AG08396 (cell line): ENCODE results near the gene METAP1D.
"Not testable (repeated sequence)": the region's sequence is repeated elsewhere in the genome, so short reads cannot be mapped to it uniquely, and the experiment has no call there.

Experiments used
- DNase-seq: peaks from one replicate; pipeline ENCODE4 v3.0.0; 2012; ENCODE audit warnings: low spot score, mixed read lengths

Gene METAP1D

GRCh38 chr2:172048508-172049503 lies 49.1 kb downstream of the METAP1D start:
- DNase-seq, result no peak

GRCh38 chr2:172049567-172050120 lies 49.9 kb downstream of the METAP1D start:
- DNase-seq, result no peak

- DNase-seq, result no peak
Measured at GRCh38 chr2:172050479-172051125, 50.8 kb downstream of the METAP1D start.

GRCh38 chr2:172052000-172052983 lies 52.5 kb downstream of the METAP1D start:
- no peak for DNase-seq

GRCh38 chr2:172053486-172053885 lies 53.7 kb downstream of the METAP1D start:
- no peak for DNase-seq

GRCh38 chr2:172056293-172056692 lies 56.5 kb downstream of the METAP1D start:
- DNase-seq, result no peak

GRCh38 chr2:172058660-172059059 lies 58.9 kb downstream of the METAP1D start:
- DNase-seq, result no peak

GRCh38 chr2:172060118-172060517 lies 60.4 kb downstream of the METAP1D start:
- DNase-seq, result not testable (repeated sequence)

- DNase-seq, result no peak
Measured at GRCh38 chr2:172062402-172063004, 62.8 kb downstream of the METAP1D start.

- DNase-seq, result no peak
Measured at GRCh38 chr2:172063446-172063845, 63.7 kb downstream of the METAP1D start.

GRCh38 chr2:172065111-172065510 lies 65.4 kb downstream of the METAP1D start:
- DNase-seq, result no peak

GRCh38 chr2:172066394-172066886 lies 66.7 kb downstream of the METAP1D start:
- no peak for DNase-seq

GRCh38 chr2:172067905-172068304 lies 68.2 kb downstream of the METAP1D start:
- not testable (repeated sequence) for DNase-seq

- DNase-seq, result no peak
Measured at GRCh38 chr2:172070936-172071335, 71.2 kb downstream of the METAP1D start.

GRCh38 chr2:172072303-172072702 lies 72.5 kb downstream of the METAP1D start:
- no peak for DNase-seq

GRCh38 chr2:172072706-172073105 lies 73.0 kb downstream of the METAP1D start:
- DNase-seq, result no peak

- no peak for DNase-seq
Measured at GRCh38 chr2:172073518-172073917, 73.8 kb downstream of the METAP1D start.

GRCh38 chr2:172074254-172074653 lies 74.5 kb downstream of the METAP1D start:
- DNase-seq, result no peak

- no peak for DNase-seq
Measured at GRCh38 chr2:172079416-172079815, 79.7 kb downstream of the METAP1D start.

- no peak for DNase-seq
Measured at GRCh38 chr2:172079838-172080640, 80.3 kb downstream of the METAP1D start.
